Left lung (tissue), 10 donors: ENCODE measurements around the gene CPT1A. TPM values are rescaled to one million over a fixed set of nuclear protein-coding genes. Genes with fewer than 3 reads are reported as not detected.
"Not testable (repeated sequence)": the region's sequence is repeated elsewhere in the genome, so short reads cannot be mapped to it uniquely, and the experiment has no call there.

Source experiments
- ATAC-seq: fragments of 200-7000 bp; cut with Tn5 transposase; one replicate; pipeline ENCODE4 v1.9.1; 2020; ENCODE audit warnings: moderate library complexity
- DNase-seq, 4 donors: peaks; one replicate each; pipeline ENCODE4 v3.0.0-alpha.2; 2013 to 2020
- H3K27ac ChIP-seq, 2 donors: fragments of 200-600 bp; sonication (generic) in 1 of 2; one replicate each; pipeline versions ENCODE4 v1.5.0 to v1.8.0; 2020 to 2021
- H3K27me3 ChIP-seq, 2 donors: fragments of 200-600 bp; sonication (generic) in 1 of 2; one replicate each; pipeline versions ENCODE4 v1.5.0 to v1.8.0; 2020 to 2021
- H3K36me3 ChIP-seq, 2 donors: fragments of 200-600 bp; sonication (generic) in 1 of 2; one replicate each; pipeline versions ENCODE4 v1.5.0 to v1.8.0; 2020 to 2021
- H3K4me1 ChIP-seq, 2 donors: fragments of 200-600 bp; one replicate each; pipeline ENCODE4 v1.8.0; 2021
- H3K4me3 ChIP-seq, 2 donors: fragments of 200-600 bp; sonication (generic) in 1 of 2; one replicate each; pipeline versions ENCODE4 v1.5.0 to v1.8.0; 2020 to 2021; ENCODE audit warnings: mild to moderate bottlenecking in 1 of 2
- H3K9me3 ChIP-seq, 2 donors: fragments of 200-600 bp; sonication (generic) in 1 of 2; one replicate each; pipeline versions ENCODE4 v1.5.0 to v1.8.0; 2020 to 2021
- CTCF ChIP-seq, 2 donors: fragments of 200-600 bp; sonication (generic) in 1 of 2; IDR thresholded peaks; one replicate each; pipeline versions ENCODE4 v1.5.0 to v1.8.0; 2021; ENCODE audit warnings: antibody characterized with exemption in 2 of 2
- intact Hi-C, 2 donors: fragments of 100-400 bp; cut with DNase I; formaldehyde crosslinking; loops; one replicate each; pipeline versions ENCODE4 v1.11.2 to v1.14.2; 2022
- polyA plus RNA-seq, 6 donors: library from polyadenylated mRNA; unstranded; fragments of 120-200 nt; gene quantifications; one replicate each; pipeline ENCODE4 v1.2.1, GENCODE V29; 2013; ENCODE audit not compliant: insufficient read length in 6 of 6
- total RNA-seq, 2 donors: library from RNA; stranded (reverse); fragmentation: NEBNext Ultra II Directional; extraction: Animal tissue kit (Norgen Biotek cat#: 25700); gene quantifications; one replicate each; pipeline ENCODE4 v1.2.1, GENCODE V29; 2021
- donor health status: DM: no; HTN: yes; CAD: no.
- donor health status: DM: no; HTN: no; CAD: no.

CPT1A gene
- total and polyA plus RNA-seq, 8 donors: 25.7 to 83.9 (median 31.9) TPM

DNA sequence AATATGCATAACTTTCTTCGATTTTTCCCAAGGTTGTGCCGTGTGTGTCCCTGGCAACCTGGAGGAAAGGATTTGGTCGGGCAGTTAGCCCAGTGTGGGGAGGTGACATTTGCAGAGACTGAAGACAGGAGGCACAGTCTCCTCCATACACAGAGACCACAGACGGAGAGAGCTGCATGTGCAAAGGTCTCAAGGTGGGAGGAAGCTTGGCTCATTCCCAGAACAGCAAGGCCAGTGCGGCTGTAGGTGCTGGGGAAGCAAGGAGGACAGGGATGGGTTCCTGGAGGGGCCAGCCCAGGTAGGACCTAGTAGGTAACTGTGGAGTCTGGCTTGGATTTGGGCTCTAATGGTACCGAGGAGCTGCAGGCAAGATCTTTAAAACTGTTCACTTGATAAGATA is 20.7 kb upstream of the CPT1A start:
- intact Hi-C loops: no loop called here
- no peak for DNase-seq
- no peak for TF ChIP-seq CTCF (IDR thresholded peaks at IDR 0.05)

DNA sequence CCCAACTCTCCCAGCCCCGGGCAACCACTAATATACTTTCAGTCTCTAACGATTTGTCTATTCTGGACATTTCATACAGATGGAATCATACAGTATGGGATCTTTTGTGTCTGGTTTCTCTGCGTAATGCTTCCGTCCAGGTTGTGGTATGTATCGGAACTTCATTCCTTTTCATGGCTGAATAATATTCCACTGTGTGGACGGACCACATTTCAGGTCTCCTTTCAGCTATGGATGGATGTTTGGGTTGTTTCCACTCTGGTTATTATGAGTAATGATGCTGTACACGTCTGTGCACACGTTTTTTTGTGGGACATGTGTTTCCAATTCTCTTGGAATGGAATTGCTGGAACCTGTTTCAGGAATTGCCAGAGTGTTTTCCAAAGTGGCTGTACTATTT is 17.4 kb upstream of the CPT1A start:
- DNase-seq (no peak), ATAC-seq (no peak)
- H3K27ac ChIP-seq: no peak overlapping the region
- no peaks in the 10 kb centered on the region for H3K36me3 ChIP-seq
- no peak overlapping the region for H3K4me3 ChIP-seq
- intact Hi-C loops: no loop called here
- H3K9me3 ChIP-seq: peaks cover 0 to 9% of the 10 kb centered on the region in 2 donors
- peaks cover 7 to 15% of the 10 kb centered on the region in 2 donors for H3K27me3 ChIP-seq
- H3K4me1 ChIP-seq: peaks cover 0 to 20% of the 10 kb centered on the region in 2 donors
- TF ChIP-seq CTCF (IDR thresholded peaks at IDR 0.05): no peak

More for the DNA sequence above, 20.7 kb upstream of the CPT1A start:
- ATAC-seq: no peak
- no peaks in the 10 kb centered on the region for H3K36me3 ChIP-seq
- no peak overlapping the region for H3K27ac ChIP-seq
- no peak overlapping the region for H3K4me3 ChIP-seq
- H3K9me3 ChIP-seq: peaks cover 0 to 10% of the 10 kb centered on the region in 2 donors
- H3K27me3 ChIP-seq: no peaks in the 10 kb centered on the region
- no peaks in the 10 kb centered on the region for H3K4me1 ChIP-seq

GRCh38 chr11:68857037-68857586 is 15.4 kb upstream of the CPT1A start:
- Histone ChIP-seq H3K9me3 (peaks cover 0 to 2% of the 10 kb centered on the region in 2 donors), H3K4me3 (no peak overlapping the region), H3K27ac (no peak overlapping the region), H3K27me3 (peaks cover 14 to 23% of the 10 kb centered on the region in 2 donors), H3K4me1 (peaks cover 0 to 20% of the 10 kb centered on the region in 2 donors), H3K36me3 (no peaks in the 10 kb centered on the region)
- intact Hi-C loops: no loop called here
- DNase-seq (no peak), ATAC-seq (no peak)
- TF ChIP-seq CTCF (IDR thresholded peaks at IDR 0.05): no peak

GRCh38 chr11:68856425-68857030 is 14.8 kb upstream of the CPT1A start:
- Histone ChIP-seq H3K27me3 (peaks cover 14 to 23% of the 10 kb centered on the region in 2 donors), H3K4me1 (peaks cover 0 to 20% of the 10 kb centered on the region in 2 donors), H3K27ac (peak overlapping the region in 1 of 2 donors; percentile 76)
- H3K4me3 ChIP-seq, ATAC-seq, intact Hi-C loops, H3K9me3 ChIP-seq, DNase-seq, H3K36me3 ChIP-seq: not testable (repeated sequence)

- intact Hi-C loops: no loop called here
- peak in 1 of 2 donors; percentile 32 for TF ChIP-seq CTCF (IDR thresholded peaks at IDR 0.05)
- DNase-seq (peak in 2 of 4 donors; percentile 49 to 95), ATAC-seq (peak; percentile 81)
- H3K27ac ChIP-seq: peak overlapping the region in 1 of 2 donors; percentile 76
- peaks cover 0 to 20% of the 10 kb centered on the region in 2 donors for H3K4me1 ChIP-seq
- H3K27me3 ChIP-seq: peaks cover 14 to 23% of the 10 kb centered on the region in 2 donors
- H3K9me3 ChIP-seq: peaks cover 0 to 2% of the 10 kb centered on the region in 2 donors
- H3K4me3 ChIP-seq: peak overlapping the region; percentile 40 to 49
- no peaks in the 10 kb centered on the region for H3K36me3 ChIP-seq
Measured at GRCh38 chr11:68855205-68855981, 13.7 kb upstream of the CPT1A start.
